ENCODE results near the gene FLNC. TPM values are rescaled to one million over a fixed set of nuclear protein-coding genes. Genes with fewer than 3 reads are reported as not detected.

The FLNC gene
- total and polyA plus RNA-seq, 9 of the 15 experiments (the other 6 are each of a cell fraction or from before 2014, with no cell fraction given): 0.90 to 155 (median 28.8) TPM

DNA sequence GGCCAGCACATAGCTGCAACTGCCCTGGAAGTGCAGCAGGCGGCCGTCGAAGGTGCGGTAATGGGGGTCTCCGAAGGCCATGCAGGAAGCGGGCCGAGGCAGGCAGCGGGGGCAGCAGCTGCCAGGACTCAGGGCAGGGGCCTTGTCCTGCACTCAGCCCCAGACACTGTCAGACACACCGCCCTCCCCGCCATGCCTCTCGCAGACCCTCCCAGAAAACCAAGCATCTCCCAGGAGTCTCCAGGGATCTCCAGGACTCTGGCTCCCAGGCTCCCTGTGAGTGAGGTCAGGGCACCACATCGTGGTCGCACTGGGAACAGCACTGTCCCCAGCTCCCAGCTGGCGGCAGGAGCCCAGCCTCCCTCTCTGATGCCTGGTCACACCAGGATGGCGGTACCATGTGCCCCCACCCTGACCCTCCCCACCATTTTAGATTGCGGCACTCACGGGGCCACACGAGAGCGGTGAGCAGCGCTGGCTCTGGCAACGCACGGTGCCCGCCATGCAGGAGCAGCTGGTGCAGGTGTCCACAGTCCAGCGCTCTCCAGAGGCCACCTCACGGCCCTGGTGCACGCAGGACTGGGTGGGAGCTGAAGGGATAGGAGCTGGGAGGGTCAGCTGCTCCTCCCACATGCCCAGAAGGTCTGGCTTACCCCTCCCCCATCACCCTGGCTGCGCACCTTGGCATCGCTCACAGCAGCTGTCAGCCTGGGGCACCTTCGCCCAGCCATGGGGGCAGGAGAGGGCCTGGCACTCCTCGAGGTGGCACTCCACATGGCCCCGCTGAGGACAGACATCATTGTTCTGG, 49.9 kb downstream of the FLNC start (continued):
- TF ChIP-seq, protein P1, sequence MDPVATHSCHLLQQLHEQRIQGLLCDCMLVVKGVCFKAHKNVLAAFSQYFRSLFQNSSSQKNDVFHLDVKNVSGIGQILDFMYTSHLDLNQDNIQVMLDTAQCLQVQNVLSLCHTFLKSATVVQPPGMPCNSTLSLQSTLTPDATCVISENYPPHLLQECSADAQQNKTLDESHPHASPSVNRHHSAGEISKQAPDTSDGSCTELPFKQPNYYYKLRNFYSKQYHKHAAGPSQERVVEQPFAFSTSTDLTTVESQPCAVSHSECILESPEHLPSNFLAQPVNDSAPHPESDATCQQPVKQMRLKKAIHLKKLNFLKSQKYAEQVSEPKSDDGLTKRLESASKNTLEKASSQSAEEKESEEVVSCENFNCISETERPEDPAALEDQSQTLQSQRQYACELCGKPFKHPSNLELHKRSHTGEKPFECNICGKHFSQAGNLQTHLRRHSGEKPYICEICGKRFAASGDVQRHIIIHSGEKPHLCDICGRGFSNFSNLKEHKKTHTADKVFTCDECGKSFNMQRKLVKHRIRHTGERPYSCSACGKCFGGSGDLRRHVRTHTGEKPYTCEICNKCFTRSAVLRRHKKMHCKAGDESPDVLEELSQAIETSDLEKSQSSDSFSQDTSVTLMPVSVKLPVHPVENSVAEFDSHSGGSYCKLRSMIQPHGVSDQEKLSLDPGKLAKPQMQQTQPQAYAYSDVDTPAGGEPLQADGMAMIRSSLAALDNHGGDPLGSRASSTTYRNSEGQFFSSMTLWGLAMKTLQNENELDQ (CRISPR knock-in tag; IDR thresholded peaks at IDR 0.05; ENCODE audit: borderline replicate concordance): no peak
- peak; percentile 73; the same call in 1 of the 2 replicates for TF ChIP-seq MYNN (IDR thresholded peaks at IDR 0.05)
- no peak for TF ChIP-seq MYNN (CRISPR knock-in tag; IDR thresholded peaks at IDR 0.05)
- TF ChIP-seq ZNF239 (CRISPR knock-in tag; IDR thresholded peaks at IDR 0.05): no peak
- TF ChIP-seq, protein P2, sequence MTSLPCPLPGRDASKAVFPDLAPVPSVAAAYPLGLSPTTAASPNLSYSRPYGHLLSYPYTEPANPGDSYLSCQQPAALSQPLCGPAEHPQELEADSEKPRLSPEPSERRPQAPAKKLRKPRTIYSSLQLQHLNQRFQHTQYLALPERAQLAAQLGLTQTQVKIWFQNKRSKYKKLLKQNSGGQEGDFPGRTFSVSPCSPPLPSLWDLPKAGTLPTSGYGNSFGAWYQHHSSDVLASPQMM (CRISPR knock-in tag; IDR thresholded peaks at IDR 0.05): no peak
- no peak for TF ChIP-seq KDM4B (IDR thresholded peaks at IDR 0.05; ENCODE audit: borderline replicate concordance in 2 of 2, low read depth in 1 of 2)
- TF ChIP-seq, protein P3, sequence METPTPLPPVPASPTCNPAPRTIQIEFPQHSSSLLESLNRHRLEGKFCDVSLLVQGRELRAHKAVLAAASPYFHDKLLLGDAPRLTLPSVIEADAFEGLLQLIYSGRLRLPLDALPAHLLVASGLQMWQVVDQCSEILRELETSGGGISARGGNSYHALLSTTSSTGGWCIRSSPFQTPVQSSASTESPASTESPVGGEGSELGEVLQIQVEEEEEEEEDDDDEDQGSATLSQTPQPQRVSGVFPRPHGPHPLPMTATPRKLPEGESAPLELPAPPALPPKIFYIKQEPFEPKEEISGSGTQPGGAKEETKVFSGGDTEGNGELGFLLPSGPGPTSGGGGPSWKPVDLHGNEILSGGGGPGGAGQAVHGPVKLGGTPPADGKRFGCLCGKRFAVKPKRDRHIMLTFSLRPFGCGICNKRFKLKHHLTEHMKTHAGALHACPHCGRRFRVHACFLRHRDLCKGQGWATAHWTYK (CRISPR knock-in tag; IDR thresholded peaks at IDR 0.05): peak; percentile 47; the same call in 1 of the 2 replicates
- TF ChIP-seq ZNF316 (IDR thresholded peaks at IDR 0.05): no peak
- TF ChIP-seq, protein P4, sequence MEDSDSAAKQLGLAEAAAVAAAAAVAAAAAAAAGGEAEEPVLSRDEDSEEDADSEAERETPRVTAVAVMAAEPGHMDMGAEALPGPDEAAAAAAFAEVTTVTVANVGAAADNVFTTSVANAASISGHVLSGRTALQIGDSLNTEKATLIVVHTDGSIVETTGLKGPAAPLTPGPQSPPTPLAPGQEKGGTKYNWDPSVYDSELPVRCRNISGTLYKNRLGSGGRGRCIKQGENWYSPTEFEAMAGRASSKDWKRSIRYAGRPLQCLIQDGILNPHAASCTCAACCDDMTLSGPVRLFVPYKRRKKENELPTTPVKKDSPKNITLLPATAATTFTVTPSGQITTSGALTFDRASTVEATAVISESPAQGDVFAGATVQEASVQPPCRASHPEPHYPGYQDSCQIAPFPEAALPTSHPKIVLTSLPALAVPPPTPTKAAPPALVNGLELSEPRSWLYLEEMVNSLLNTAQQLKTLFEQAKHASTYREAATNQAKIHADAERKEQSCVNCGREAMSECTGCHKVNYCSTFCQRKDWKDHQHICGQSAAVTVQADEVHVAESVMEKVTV (CRISPR knock-in tag; IDR thresholded peaks at IDR 0.05): peak; percentile 96
- no peak for TF ChIP-seq ZNF431 (CRISPR knock-in tag; IDR thresholded peaks at IDR 0.05)
- TF ChIP-seq NR2C1 (IDR thresholded peaks at IDR 0.05): no peak
- TF ChIP-seq NR2C1 (tag; IDR thresholded peaks at IDR 0.05): no peak
- TF ChIP-seq HCFC1 (IDR thresholded peaks at IDR 0.05; ENCODE audit: low read depth, low read length): 0 out of 2 replicates have a peak, but pooled peaks have one; percentile 37
- TF ChIP-seq CBFA2T3 (IDR thresholded peaks at IDR 0.05): no peak
- TF ChIP-seq NCOA2 (IDR thresholded peaks at IDR 0.05; ENCODE audit: partially characterized antibody in 2 of 2): no peak
- TF ChIP-seq MYC (IDR thresholded peaks at IDR 0.05; ENCODE audit: low read depth, low read length): 0 out of 2 replicates have a peak, but pooled peaks have one; percentile 31
- TF ChIP-seq MYC (CRISPR knock-in tag; IDR thresholded peaks at IDR 0.05; ENCODE audit: borderline replicate concordance, low read depth): 0 out of 2 replicates have a peak, but pooled peaks have one; percentile 36
- no peak for TF ChIP-seq IRF2 (CRISPR knock-in tag; IDR thresholded peaks at IDR 0.05)
- TF ChIP-seq, protein P5, sequence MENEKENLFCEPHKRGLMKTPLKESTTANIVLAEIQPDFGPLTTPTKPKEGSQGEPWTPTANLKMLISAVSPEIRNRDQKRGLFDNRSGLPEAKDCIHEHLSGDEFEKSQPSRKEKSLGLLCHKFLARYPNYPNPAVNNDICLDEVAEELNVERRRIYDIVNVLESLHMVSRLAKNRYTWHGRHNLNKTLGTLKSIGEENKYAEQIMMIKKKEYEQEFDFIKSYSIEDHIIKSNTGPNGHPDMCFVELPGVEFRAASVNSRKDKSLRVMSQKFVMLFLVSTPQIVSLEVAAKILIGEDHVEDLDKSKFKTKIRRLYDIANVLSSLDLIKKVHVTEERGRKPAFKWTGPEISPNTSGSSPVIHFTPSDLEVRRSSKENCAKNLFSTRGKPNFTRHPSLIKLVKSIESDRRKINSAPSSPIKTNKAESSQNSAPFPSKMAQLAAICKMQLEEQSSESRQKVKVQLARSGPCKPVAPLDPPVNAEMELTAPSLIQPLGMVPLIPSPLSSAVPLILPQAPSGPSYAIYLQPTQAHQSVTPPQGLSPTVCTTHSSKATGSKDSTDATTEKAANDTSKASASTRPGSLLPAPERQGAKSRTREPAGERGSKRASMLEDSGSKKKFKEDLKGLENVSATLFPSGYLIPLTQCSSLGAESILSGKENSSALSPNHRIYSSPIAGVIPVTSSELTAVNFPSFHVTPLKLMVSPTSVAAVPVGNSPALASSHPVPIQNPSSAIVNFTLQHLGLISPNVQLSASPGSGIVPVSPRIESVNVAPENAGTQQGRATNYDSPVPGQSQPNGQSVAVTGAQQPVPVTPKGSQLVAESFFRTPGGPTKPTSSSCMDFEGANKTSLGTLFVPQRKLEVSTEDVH (IDR thresholded peaks at IDR 0.05; ENCODE audit: low read depth, partially characterized antibody): no peak
- no peak for TF ChIP-seq PHTF2 (CRISPR knock-in tag; IDR thresholded peaks at IDR 0.05)
